Activated CD8-positive, alpha-beta memory T cell treated with anti-CD3 and anti-CD28 coated beads, Interleukin-2, amount 50 U/mL, for 1 hour (primary cell): ENCODE data around the gene BLCAP.
"Not testable (repeated sequence)": the region's sequence is repeated elsewhere in the genome, so short reads cannot be mapped to it uniquely, and the experiment has no call there.

Source experiments
- DNase-seq: peaks from one replicate; pipeline ENCODE4 v3.0.0-alpha.2; 2020; ENCODE audit errors: extremely low read depth

The BLCAP gene

GRCh38 chr20:37484331-37484730, 43.3 kb downstream of the BLCAP start:
- no peak for DNase-seq

GRCh38 chr20:37481610-37482009, 46.1 kb downstream of the BLCAP start:
- no peak for DNase-seq

DNA sequence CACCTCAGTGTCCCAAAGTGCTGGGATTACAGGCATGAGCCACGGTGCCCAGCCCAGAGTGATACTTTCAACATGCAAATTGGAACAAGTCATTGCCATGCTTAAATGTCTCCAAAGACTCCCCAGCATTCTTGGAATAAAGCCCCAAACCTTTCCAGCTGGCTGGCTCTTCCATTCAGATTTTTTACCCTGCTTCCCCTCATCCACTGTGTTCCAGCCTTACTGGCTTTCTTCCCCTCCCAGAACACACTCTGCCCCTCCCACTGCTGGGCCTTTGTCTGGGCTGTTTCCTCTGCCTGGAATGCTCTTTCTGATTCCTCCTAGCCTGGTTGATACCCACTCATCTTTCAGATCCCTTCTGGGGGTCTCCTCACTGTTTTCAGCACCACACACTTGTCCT, 46.8 kb downstream of the BLCAP start:
- no peak for DNase-seq

- no peak for DNase-seq
Measured at GRCh38 chr20:37479925-37480691, 47.6 kb downstream of the BLCAP start.

GRCh38 chr20:37479266-37479665, 48.4 kb downstream of the BLCAP start:
- DNase-seq: no peak

DNA sequence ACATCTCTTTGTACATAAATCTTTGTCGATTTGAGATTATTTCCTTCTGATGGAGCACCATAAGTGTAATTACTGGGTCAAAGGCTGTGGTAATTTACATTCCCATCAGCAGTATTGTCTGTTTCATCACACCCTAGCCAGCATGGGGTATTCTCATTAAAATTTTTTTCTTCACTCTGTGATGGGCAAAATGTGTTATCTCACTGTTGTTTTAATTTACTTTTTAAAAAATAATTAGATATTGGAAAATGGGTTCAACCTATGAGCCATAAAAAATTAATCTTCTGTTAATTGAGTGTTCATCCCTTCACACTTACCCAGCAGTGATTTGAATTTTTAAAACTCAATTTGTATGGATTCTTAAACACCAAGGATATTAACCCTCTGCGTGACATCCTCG, 50.6 kb downstream of the BLCAP start:
- DNase-seq: no peak

DNA sequence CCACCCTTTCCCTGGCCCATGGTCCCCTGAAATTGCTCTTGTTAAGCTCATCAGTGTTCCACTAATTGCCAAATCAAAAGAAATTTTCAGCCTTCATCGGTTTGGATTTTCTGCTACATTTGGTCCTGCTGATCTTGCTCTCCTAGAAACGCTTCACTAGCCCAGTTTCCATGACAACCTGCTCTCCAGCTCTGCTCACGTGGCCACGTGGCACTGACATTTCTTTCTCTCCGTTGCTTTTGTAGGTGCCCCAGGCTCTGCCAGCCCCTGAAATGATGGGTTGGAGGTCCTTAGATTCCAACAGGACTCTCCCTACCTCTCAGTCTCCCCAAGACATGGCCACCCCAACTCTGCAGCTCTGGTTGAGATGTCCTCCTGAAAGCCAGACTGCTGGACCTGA, 52.4 kb downstream of the BLCAP start:
- DNase-seq: no peak

GRCh38 chr20:37474386-37474785, 53.3 kb downstream of the BLCAP start:
- DNase-seq: no peak

DNA sequence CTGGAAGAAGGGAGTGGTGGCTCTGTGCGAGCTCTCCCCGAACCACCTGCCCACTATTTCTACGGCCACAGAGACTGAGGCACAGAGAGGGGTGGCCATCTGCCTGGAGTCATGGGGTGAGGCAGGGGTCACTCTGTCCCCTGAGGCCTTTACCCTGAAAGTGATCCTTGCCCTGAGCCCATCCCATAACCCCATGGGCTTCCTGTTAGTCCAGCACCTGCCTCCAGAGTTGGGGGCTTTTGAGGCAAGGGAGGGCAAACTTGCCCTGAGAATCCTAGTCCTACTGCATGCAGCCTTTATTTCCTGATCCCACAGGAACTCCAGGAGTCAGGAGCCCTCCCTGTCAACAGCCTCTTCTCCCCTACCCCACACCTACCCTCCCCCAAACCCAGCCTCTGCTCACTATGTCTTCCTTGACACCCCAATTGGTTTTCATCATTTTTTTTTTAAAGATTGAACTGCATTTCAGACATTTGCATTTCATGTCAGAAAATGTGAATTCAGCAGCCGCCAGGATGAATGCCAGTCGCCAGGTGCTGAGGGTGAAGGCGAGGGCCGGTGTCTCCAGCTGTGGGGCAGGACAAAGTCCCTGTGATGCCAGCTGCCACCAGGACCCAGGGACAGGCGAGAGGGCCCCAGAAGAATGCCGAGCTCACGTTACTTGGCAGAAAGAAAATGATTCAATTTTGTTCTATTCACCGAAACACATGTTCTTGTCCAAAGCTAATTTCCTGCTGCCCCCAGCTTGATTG, 54.3 kb downstream of the BLCAP start:
- no peak for DNase-seq

GRCh38 chr20:37472435-37472834, 55.2 kb downstream of the BLCAP start:
- not testable (repeated sequence) for DNase-seq

DNA sequence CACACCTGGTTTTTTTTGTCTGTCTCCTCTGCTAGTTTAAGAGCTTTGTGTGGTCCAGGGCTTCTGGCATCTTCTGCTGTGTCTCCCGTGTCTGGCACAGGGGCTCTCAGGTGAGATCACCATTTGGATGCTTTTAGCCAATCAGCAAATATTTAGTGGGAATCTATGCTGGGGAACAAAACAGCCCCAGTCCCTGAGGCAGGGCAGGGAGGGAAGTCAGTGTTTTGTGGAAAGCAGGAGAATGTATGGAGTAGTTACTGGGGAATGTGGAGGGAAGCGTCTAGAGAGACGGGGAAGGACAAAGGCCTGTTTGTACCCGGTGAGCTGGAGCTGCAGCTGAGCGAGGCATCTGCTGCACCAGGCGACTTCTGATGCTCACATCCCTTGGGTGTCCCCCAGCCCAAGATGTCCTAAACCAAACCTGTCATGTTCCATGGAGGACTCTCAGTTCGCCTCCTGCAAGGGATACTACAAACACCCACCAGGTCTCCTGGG, 55.9 kb downstream of the BLCAP start:
- no peak for DNase-seq

DNA sequence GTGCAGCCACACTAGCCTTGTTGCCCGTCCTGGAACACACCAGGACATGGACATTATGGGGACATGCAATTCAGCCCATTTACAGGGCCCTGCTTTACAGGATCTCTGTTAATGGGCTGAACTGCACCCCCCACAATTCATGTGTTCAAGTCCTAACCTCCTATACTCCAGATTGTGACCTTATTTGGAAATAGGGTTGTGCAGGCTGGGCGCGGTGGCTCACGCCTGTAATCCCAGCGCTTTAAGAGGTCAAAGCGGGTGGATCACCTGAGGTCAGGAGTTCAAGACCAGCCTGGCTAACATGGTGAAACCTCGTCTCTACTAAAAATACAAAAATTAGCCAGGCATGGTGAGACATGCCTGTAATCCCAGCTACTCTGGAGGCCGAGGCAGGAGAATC, 57.5 kb downstream of the BLCAP start:
- DNase-seq: not testable (repeated sequence)

GRCh38 chr20:37469531-37469930, 58.1 kb downstream of the BLCAP start:
- no peak for DNase-seq

- DNase-seq: no peak
Measured at GRCh38 chr20:37468886-37469285, 58.8 kb downstream of the BLCAP start.
